Forelimb muscle (tissue), 1 donor: ENCODE results near the gene RAD51. TPM values are rescaled to one million over a fixed set of nuclear protein-coding genes. Genes with fewer than 3 reads are reported as not detected.

ENCODE experiments used
- polyA plus RNA-seq: library from polyadenylated mRNA; unstranded; fragments of 120-200 nt; gene quantifications from one replicate; pipeline ENCODE4 v1.2.1, GENCODE V29; 2013; ENCODE audit not compliant: insufficient read length

RAD51 gene
- polyA plus RNA-seq, 1 donor, result 7.0 TPM

Other genes starting within 250 kb of the RAD51 start
- gene CHST14, start 224.2 kb upstream of the RAD51 start, polyA plus RNA-seq, result 33.8 TPM
- 14.7 TPM for gene CCDC32, start 130.1 kb upstream of the RAD51 start, polyA plus RNA-seq
- gene RPUSD2, start 125.9 kb upstream of the RAD51 start, polyA plus RNA-seq, result 8.7 TPM
- gene KNL1, start 100.9 kb upstream of the RAD51 start, polyA plus RNA-seq, result 7.5 TPM
- 20.2 TPM for gene RMDN3, start 60.1 kb downstream of the RAD51 start, polyA plus RNA-seq
- gene GCHFR, start 68.9 kb downstream of the RAD51 start, polyA plus RNA-seq, result 5.6 TPM
- 1.9 TPM for gene C15orf62, start 74.8 kb downstream of the RAD51 start, polyA plus RNA-seq
- gene ZFYVE19, start 111.9 kb downstream of the RAD51 start, polyA plus RNA-seq, result 16.1 TPM
- 22.8 TPM for gene DNAJC17, start 112.3 kb downstream of the RAD51 start, polyA plus RNA-seq
- gene PPP1R14D, start 133.5 kb downstream of the RAD51 start, polyA plus RNA-seq, result 0.19 TPM
- gene SPINT1, start 148.9 kb downstream of the RAD51 start, polyA plus RNA-seq, result 0.49 TPM
- 0.34 TPM for gene RHOV, start 179.1 kb downstream of the RAD51 start, polyA plus RNA-seq
- gene VPS18, start 199.3 kb downstream of the RAD51 start, polyA plus RNA-seq, result 9.3 TPM
- gene DLL4, start 234.2 kb downstream of the RAD51 start, polyA plus RNA-seq, result 14.1 TPM